Fibroblast of lung (primary cell): Measurements from ENCODE around the gene GLG1.

Source experiments
- EZH2 ChIP-seq: IDR thresholded peaks from 2 replicates; pipeline ENCODE4 v1.5.1; 2012; ENCODE audit warnings: low read length, control low read depth, mild to moderate bottlenecking; ENCODE audit errors: missing control alignments
- TF ChIP-seq, protein P1 (sequence below), 2 donors: IDR thresholded peaks in 1 of 2; conservative IDR thresholded peaks in 1 of 2; 1 replicate in 1 of 2; 2 replicates in 1 of 2; pipeline ENCODE4 v1.5.1; 2011 to 2012; ENCODE audit warnings: low read length in 2 of 2, control low read depth in 1 of 2, inconsistent platforms in 1 of 2, low read depth in 1 of 2, mild to moderate bottlenecking in 1 of 2

GRCh38 chr16:74558873-74559272 is 48.0 kb downstream of the GLG1 start:
- no peak for TF ChIP-seq EZH2
- TF ChIP-seq, protein P1, sequence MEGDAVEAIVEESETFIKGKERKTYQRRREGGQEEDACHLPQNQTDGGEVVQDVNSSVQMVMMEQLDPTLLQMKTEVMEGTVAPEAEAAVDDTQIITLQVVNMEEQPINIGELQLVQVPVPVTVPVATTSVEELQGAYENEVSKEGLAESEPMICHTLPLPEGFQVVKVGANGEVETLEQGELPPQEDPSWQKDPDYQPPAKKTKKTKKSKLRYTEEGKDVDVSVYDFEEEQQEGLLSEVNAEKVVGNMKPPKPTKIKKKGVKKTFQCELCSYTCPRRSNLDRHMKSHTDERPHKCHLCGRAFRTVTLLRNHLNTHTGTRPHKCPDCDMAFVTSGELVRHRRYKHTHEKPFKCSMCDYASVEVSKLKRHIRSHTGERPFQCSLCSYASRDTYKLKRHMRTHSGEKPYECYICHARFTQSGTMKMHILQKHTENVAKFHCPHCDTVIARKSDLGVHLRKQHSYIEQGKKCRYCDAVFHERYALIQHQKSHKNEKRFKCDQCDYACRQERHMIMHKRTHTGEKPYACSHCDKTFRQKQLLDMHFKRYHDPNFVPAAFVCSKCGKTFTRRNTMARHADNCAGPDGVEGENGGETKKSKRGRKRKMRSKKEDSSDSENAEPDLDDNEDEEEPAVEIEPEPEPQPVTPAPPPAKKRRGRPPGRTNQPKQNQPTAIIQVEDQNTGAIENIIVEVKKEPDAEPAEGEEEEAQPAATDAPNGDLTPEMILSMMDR (conservative IDR thresholded peaks at IDR 0.05 in 1 of 2, IDR thresholded peaks at IDR 0.05 in 1 of 2; ENCODE audit: low read depth in 1 of 2, low read length in 2 of 2), result no peak
